NOMO-1 treated with dmso at 0.1 percent for 144 hours (cell line): Measurements from ENCODE around the gene HOXA10.

Experiments used
- DNase-seq: peaks from one replicate; lab custom pipeline; 2025; ENCODE audit not compliant: unreplicated experiment; lab: John Stamatoyannopoulos, UW

The HOXA10 gene

GRCh38 chr7:27180431-27181420 is 6.6 kb upstream of the HOXA10 start:
- no peak for DNase-seq

- peak; percentile 74 for DNase-seq
These were observed 5.6 kb upstream of the HOXA10 start for GRCh38 chr7:27179503-27180430.

DNA sequence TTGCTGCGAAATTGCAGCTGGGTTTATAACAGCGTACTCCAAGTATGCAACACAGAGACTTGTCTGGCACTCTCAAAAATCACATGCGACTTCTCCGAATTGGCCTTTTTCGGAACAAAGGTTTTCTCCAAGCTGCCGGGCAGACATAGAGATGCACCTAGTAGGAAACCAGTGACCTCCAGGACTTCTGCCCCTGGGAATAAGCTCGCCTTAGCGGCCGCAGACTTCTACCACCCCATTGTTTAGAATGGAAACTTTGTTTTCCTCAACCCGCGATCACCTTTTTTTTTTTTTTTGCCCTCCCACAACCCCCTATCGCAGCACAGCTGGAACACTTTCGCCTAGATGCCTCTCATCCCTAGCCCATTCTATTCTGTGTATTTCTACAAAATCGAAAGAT is 4.9 kb upstream of the HOXA10 start:
- no peak for DNase-seq

- no peak for DNase-seq
These were observed 4.2 kb upstream of the HOXA10 start for GRCh38 chr7:27178366-27178765.

- no peak for DNase-seq
These were observed 3.7 kb upstream of the HOXA10 start for GRCh38 chr7:27177795-27178320.

DNA sequence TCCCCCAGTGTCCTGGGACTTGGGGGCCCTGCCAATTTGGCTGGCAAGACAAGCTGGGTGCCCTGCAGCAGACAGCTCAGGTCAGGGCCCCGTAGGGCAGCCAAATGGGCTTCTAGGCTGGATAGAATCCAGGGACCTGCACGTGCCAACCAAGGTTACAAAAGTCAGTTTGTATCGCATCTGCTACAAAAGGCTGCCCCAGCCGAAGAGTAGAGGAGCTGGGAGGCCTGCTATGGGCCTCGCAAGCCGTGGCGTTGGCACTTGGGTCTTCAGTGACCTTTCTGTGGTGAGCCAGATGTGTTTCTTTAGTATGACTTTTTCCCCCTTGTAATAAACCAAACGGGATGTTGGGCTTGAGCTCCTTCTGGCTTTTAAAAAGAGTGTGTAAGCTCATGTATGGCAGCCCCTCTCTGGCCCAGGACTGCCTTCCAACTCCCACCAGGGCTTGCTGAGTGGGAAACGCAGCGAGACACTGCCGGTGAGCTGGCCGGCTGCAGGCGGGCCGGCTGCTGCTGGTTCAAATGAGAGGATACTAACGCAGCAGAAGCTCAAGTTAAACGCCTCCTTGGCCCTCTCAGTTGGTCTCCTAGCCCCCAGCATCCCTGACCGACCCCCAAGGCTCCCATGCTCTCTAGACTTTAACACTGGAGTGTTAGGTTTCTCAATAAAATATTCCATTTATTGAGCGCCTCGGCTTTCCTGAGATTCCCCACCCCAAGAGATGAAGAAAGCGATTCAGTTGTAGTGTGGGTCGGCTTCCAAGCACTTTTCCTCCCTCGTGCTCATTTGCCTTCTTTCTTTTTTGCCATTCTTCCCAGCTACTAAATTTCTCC is 3.1 kb upstream of the HOXA10 start:
- no peak for DNase-seq

GRCh38 chr7:27176524-27176845 is 2.4 kb upstream of the HOXA10 start:
- no peak for DNase-seq

- no peak for DNase-seq
These were observed 1.8 kb upstream of the HOXA10 start for GRCh38 chr7:27175626-27176523.

GRCh38 chr7:27174874-27175625 is 930 bp upstream of the HOXA10 start:
- DNase-seq: no peak

GRCh38 chr7:27173511-27173955 is 587 bp downstream of the HOXA10 start:
- DNase-seq: no peak

- DNase-seq: no peak
These were observed 1.2 kb downstream of the HOXA10 start for GRCh38 chr7:27172823-27173510.

DNA sequence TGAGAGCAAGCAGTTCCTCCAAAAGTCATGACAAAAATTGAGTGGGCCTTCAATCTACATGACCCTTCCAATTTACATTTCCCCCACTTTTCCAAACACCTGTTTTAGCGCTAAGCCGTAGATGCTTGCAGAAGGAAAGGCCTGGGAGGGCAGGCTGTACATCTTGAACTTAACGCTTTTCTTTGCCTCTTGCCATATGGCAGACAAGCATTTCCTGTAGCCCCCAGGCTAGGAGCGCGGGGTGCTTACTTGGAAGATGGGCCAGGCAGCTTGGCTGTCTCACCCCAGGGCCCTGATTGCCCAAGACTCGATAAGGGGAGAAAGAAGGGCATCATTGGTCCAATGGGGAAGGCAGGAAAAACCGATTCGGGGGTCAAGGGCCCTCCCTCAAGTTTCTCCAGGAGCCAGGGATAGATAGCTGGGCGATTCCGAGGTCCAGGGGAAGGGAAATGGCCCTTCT is 1.8 kb downstream of the HOXA10 start:
- DNase-seq: no peak

DNA sequence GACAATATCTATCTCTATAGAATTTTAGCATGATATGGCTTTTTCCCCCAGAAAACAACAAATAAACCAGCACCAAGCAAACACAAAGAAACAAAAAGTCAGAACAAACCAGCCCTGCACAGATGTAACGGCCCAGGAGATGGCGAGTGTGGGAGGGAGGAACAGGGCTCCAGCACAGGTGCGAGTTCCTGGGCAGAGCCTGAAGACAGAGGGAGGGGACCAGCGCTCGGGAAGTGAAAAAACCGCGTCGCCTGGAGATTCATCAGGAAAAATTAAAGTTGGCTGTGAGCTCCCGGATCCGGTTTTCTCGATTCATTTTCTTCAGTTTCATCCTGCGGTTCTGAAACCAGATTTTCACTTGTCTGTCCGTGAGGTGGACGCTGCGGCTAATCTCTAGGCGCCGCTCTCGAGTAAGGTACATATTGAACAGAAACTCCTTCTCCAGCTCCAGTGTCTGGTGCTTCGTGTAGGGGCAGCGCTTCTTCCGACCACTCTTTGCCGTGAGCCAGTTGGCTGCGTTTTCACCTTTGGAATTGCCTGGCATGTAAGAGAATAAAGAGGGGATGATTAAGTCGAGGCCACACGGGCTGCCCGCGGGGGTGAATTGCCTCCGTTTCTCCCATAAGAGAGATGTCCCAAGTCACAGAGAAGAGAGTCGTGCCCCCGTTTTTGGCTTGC is 2.3 kb downstream of the HOXA10 start:
- no peak for DNase-seq

DNA sequence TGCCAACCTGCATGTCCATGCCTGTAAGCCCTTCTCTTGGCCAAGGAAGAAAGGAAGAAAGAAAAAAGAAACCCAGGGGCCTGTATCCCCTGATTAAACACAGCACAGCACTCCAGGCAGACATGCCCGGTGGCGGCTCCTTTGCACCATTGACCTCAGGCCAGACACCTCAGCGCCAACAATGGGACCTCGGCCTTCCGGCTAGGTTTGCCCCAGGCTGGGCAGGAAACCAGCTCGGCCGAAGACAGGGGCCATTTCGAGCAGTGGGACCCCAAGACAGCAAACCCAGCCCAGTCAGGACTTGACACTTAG is 2.8 kb downstream of the HOXA10 start:
- no peak for DNase-seq

DNA sequence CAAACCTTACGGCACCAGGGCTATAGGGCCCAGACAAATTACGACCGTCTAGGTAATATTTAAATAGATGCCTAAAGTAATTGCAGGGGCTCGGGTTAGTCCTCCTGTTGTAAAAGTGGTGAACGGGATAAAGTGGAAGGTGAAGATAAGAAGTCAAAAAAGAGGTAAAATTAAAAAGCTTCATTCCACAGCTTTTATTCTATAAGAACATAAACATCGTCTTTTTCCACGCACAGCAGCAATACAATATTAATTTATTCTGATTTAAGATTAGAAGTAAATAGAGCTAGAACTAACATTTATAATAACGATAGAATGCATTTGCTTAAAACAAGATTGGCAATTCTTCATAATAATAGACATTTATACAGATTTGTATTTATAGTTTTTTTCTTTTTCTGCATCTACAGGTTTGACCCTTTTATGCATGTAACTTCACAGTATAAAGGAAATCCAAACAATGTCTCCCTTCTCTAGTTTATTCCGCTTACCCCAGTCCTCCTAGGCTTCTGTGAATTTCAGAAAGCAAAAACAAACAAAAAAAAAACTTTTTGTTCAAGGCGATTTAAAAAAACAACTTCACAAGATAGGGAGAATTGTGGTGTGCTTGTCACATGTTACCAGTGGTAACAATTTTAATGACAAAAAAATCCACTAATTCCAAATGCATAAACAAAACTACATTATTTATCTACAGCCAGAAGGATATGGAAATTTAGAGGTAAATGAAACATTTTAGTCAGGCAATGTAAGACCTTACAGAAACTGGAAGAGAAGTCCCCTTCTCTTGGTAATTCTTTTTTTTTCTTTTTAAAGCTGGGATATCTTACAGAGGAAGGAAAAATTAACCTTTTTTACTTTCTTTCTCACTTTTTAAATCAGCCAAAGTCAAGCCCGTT is 3.4 kb downstream of the HOXA10 start:
- DNase-seq: no peak

DNA sequence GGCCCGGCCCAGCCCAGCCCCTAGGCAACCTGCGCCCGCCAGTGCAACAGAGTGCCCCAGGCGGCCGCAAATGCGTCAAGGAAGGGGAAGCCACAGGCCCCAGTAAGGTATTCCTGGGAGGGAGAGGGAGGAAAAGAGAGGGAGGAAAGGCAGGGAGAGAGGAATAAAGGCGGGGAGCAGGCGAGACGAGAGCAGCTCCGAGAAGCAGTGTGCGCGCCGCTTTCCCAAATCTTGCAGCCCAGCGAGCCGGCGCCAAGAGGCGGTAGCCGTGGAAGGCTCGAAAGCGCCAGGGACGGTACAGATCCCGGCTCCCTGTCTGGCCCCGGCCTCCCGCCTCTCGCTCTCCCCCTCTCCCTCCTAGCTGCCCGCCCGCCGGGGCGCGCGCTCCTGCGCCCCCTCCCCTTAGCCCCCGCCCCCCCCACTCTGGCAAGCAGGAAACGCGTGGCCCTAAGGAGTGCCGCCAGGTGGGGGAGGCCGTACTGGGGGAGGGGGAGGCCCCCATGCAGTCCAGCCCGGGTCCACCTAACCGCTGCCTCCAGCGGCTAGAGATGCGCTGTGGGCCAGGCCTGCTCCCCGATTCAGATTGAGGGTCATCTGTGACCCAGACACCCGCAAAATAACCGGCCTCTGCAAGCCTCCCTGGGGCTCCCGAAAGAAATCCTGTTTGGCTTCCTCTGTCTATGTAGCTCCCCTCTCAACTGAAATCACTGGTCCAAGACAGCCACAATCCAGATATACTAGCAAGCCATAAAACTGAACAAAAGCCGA is 4.3 kb downstream of the HOXA10 start:
- DNase-seq: no peak
